Activated CD8-positive, alpha-beta memory T cell treated with anti-CD3 and anti-CD28 coated beads for 1 hour (primary cell): ENCODE measurements around the gene KRT33B.
"Not testable (repeated sequence)": the region's sequence is repeated elsewhere in the genome, so short reads cannot be mapped to it uniquely, and the experiment has no call there.

Source experiments
- DNase-seq, 2 donors: peaks; one replicate each; pipeline ENCODE4 v3.0.0-alpha.2; 2020; ENCODE audit warnings: low read depth in 1 of 2; ENCODE audit errors: extremely low read depth in 1 of 2

Gene KRT33B

GRCh38 chr17:41350381-41350878 lies 19.2 kb downstream of the KRT33B start, which contains the start of gene KRT33A:
KRT33A (minus strand) TSS chr17:41350828; CDS start chr17:41350767, 61 bp downstream.
- not testable (repeated sequence) for DNase-seq

- DNase-seq: no peak
Measured at GRCh38 chr17:41347869-41348760, 21.5 kb downstream of the KRT33B start.

GRCh38 chr17:41346421-41346820 lies 23.2 kb downstream of the KRT33B start:
- not testable (repeated sequence) for DNase-seq

GRCh38 chr17:41345992-41346391 lies 23.6 kb downstream of the KRT33B start:
- DNase-seq: no peak

GRCh38 chr17:41343029-41343428 lies 26.6 kb downstream of the KRT33B start:
- no peak for DNase-seq

GRCh38 chr17:41340934-41341861 lies 28.4 kb downstream of the KRT33B start:
- DNase-seq: peak in 1 of 2 donors; percentile 27

GRCh38 chr17:41340494-41340893 lies 29.1 kb downstream of the KRT33B start:
- DNase-seq: no peak

- no peak for DNase-seq
Measured at GRCh38 chr17:41339571-41340172, 29.9 kb downstream of the KRT33B start.

GRCh38 chr17:41338961-41339485 lies 30.6 kb downstream of the KRT33B start:
- DNase-seq: peak in 1 of 2 donors; percentile 14

GRCh38 chr17:41335747-41336146 lies 33.9 kb downstream of the KRT33B start:
- no peak for DNase-seq

GRCh38 chr17:41334385-41335305 lies 35.0 kb downstream of the KRT33B start:
- no peak for DNase-seq

GRCh38 chr17:41333836-41334235 lies 35.8 kb downstream of the KRT33B start:
- no peak for DNase-seq

- DNase-seq: no peak
Measured at GRCh38 chr17:41333098-41333497, 36.5 kb downstream of the KRT33B start.

GRCh38 chr17:41332239-41332638 lies 37.4 kb downstream of the KRT33B start:
- DNase-seq: no peak

- no peak for DNase-seq
Measured at GRCh38 chr17:41331606-41332005, 38.0 kb downstream of the KRT33B start.

GRCh38 chr17:41329279-41329948 lies 40.2 kb downstream of the KRT33B start:
- DNase-seq: no peak

- DNase-seq: no peak
Measured at GRCh38 chr17:41328207-41328606, 41.4 kb downstream of the KRT33B start.

GRCh38 chr17:41327411-41328120 lies 42.0 kb downstream of the KRT33B start:
- DNase-seq: no peak
